NB4 (cell line): ENCODE data around the gene SKP1.

ENCODE experiments used
- CTCF ChIP-seq: IDR thresholded peaks from one replicate; pipeline ENCODE4 v1.5.1; 2012; ENCODE audit warnings: low read depth, low read length
- MAX ChIP-seq: IDR thresholded peaks from 2 replicates; pipeline ENCODE4 v1.6.1; 2011; ENCODE audit warnings: low read depth, low read length
- MYC ChIP-seq: IDR thresholded peaks from 2 replicates; pipeline ENCODE4 v1.6.1; 2011; ENCODE audit warnings: low read depth, low read length
- POLR2A ChIP-seq: IDR thresholded peaks from 2 replicates; pipeline ENCODE4 v1.6.1; 2011; ENCODE audit warnings: mild to moderate bottlenecking; ENCODE audit not compliant: insufficient read length; ENCODE audit errors: extremely low read depth

GRCh38 chr5:134207696-134208095, 30.9 kb upstream of the SKP1 start:
- TF ChIP-seq CTCF (no peak), MYC (no peak), POLR2A (no peak), MAX (no peak)
